ENCODE data around the gene TSPAN5. TPM values are rescaled to one million over a fixed set of nuclear protein-coding genes. Genes with fewer than 3 reads are reported as not detected.

Gene TSPAN5
- total and polyA plus RNA-seq, 9 of the 15 experiments (the other 6 are each of a cell fraction or from before 2014, with no cell fraction given) = 0.58 to 6.6 (median 0.73) TPM

- H3K9ac ChIP-seq (ENCODE audit: insufficient read depth in 1 of 2, low read depth in 2 of 2, low read length in 2 of 2) = no peak overlapping the region
- H3K4me1 ChIP-seq (replicated peaks in 1 of 2; ENCODE audit: control insufficient read depth in 2 of 2, insufficient read depth in 2 of 2, low read length in 2 of 2) = no peaks in the 10 kb centered on the region
- 6% methylated on average over 5 of the region's 5 CpGs for WGBS (ENCODE audit: insufficient coverage, low coverage, missing lambda C conversion rate)
- no peak for FAIRE-seq
- no peak for ATAC-seq
- POLR2A ChIA-PET = no interaction called here
- no peak for DNase-seq (ENCODE audit: extremely low read depth in 1 of 4, low spot score in 3 of 4)
- no peak overlapping the region for H3K4me3 ChIP-seq
- no peak overlapping the region for H3K4me2 ChIP-seq (ENCODE audit: insufficient read depth, low read length)
- H3K9me3 ChIP-seq (replicated peaks; ENCODE audit: control insufficient read depth, insufficient read depth, low read depth, low read length) = no peaks in the 10 kb centered on the region
- H3K9me1 ChIP-seq (ENCODE audit: control insufficient read depth, insufficient read depth, low read length) = no peaks in the 10 kb centered on the region
- CTCF ChIA-PET (ENCODE audit: low intra/inter-chr PET ratio) = no interaction called here
- no peaks in the 10 kb centered on the region for H3K79me2 ChIP-seq (ENCODE audit: control insufficient read depth, insufficient read depth, low read length)
- intact Hi-C loops (cut with micrococcal nuclease) = no loop called here
- H4K20me1 ChIP-seq (replicated peaks; ENCODE audit: control insufficient read depth, insufficient read depth, low read length) = no peaks in the 10 kb centered on the region
- in situ Hi-C loops (cut with MboI) = no loop called here
- peak; percentile 51 for TF ChIP-seq EGR1 (conservative IDR thresholded peaks at IDR 0.05)
- no peak for TF ChIP-seq CCNT2 (IDR thresholded peaks at IDR 0.05; ENCODE audit: borderline replicate concordance, extremely low read depth, insufficient read length, low read depth, low read length)
- H3K27ac ChIP-seq (ENCODE audit: extremely low read depth, low read depth, low read length) = no peak overlapping the region
- no TSS peak for BruUV-seq (replicated peaks)
- H2AFZ ChIP-seq (ENCODE audit: low read depth, low read length) = no peak overlapping the region
- H3K36me3 ChIP-seq (ENCODE audit: control insufficient read depth, insufficient read depth, low read length) = no peaks in the 10 kb centered on the region
- H3K27me3 ChIP-seq (ENCODE audit: control insufficient read depth in 2 of 2, insufficient read depth in 2 of 2, low read length in 2 of 2) = no peaks in the 10 kb centered on the region; a peak in 1 of 5 replicates
Measured at GRCh38 chr4:98648602-98649001, 9.8 kb downstream of the TSPAN5 start.

- in situ Hi-C loops (cut with MboI) = no loop called here
- Histone ChIP-seq H3K27ac (ENCODE audit: extremely low read depth, low read depth, low read length) (no peak overlapping the region), H3K36me3 (ENCODE audit: control insufficient read depth, insufficient read depth, low read length) (no peaks in the 10 kb centered on the region), H3K4me2 (ENCODE audit: insufficient read depth, low read length) (no peak overlapping the region), H3K27me3 (ENCODE audit: control insufficient read depth in 2 of 2, insufficient read depth in 2 of 2, low read length in 2 of 2) (no peaks in the 10 kb centered on the region), H3K4me3 (no peak overlapping the region), H3K9me3 (replicated peaks; ENCODE audit: control insufficient read depth, insufficient read depth, low read depth, low read length) (no peaks in the 10 kb centered on the region), H3K4me1 (replicated peaks in 1 of 2; ENCODE audit: control insufficient read depth in 2 of 2, insufficient read depth in 2 of 2, low read length in 2 of 2) (no peaks in the 10 kb centered on the region), H3K9me1 (ENCODE audit: control insufficient read depth, insufficient read depth, low read length) (no peaks in the 10 kb centered on the region), H2AFZ (ENCODE audit: low read depth, low read length) (no peak overlapping the region), H3K9ac (ENCODE audit: insufficient read depth in 1 of 2, low read depth in 2 of 2, low read length in 2 of 2) (no peak overlapping the region), H3K79me2 (ENCODE audit: control insufficient read depth, insufficient read depth, low read length) (no peaks in the 10 kb centered on the region), H4K20me1 (replicated peaks; ENCODE audit: control insufficient read depth, insufficient read depth, low read length) (no peaks in the 10 kb centered on the region)
- intact Hi-C loops (cut with micrococcal nuclease) = no loop called here
- WGBS (ENCODE audit: insufficient coverage, low coverage, missing lambda C conversion rate) = 52% methylated on average over 3 of the region's 3 CpGs
- FAIRE-seq (no peak), DNase-seq (ENCODE audit: extremely low read depth in 1 of 4, low spot score in 3 of 4) (no peak), ATAC-seq (no peak)
- POLR2A ChIA-PET = no interaction called here
- CTCF ChIA-PET (ENCODE audit: low intra/inter-chr PET ratio) = no interaction called here
- BruUV-seq (replicated peaks) = no TSS peak
- TF ChIP-seq MCM7 (IDR thresholded peaks at IDR 0.05) (no peak), HINFP (tag; conservative IDR thresholded peaks at IDR 0.05; ENCODE audit: low read depth) (no peak), FOXP4 (CRISPR knock-in tag; IDR thresholded peaks at IDR 0.05; ENCODE audit: borderline replicate concordance) (no peak), ZBTB2 (IDR thresholded peaks at IDR 0.05) (no peak), CREB3L1 (IDR thresholded peaks at IDR 0.05; ENCODE audit: borderline replicate concordance, low read depth) (no peak), ZNF239 (CRISPR knock-in tag; IDR thresholded peaks at IDR 0.05) (no peak), MIER1 (IDR thresholded peaks at IDR 0.05; ENCODE audit: low read depth) (no peak), ZNF174 (CRISPR knock-in tag; IDR thresholded peaks at IDR 0.05) (no peak)
Measured at GRCh38 chr4:98646422-98646821, 12.0 kb downstream of the TSPAN5 start.

Measured in K562 (cell line).